K562 (cell line): ENCODE results near the gene WDR91. TPM values are rescaled to one million over a fixed set of nuclear protein-coding genes. Genes with fewer than 3 reads are reported as not detected.

Experiments
- ATAC-seq: fragments of 200-7000 bp; cut with Tn5 transposase; 3 replicates; pipeline ENCODE4 v1.9.1; 2020; ENCODE audit warnings: moderate library complexity
- BruUV-seq: library from RNA; stranded (reverse); fragments of 400-500 nt; replicated peaks from 2 replicates; lab custom pipeline; 2021; lab: Mats Ljungman, UMichigan
- CTCF ChIA-PET: fragments of 300-600 bp; formaldehyde crosslinking; extraction: SDS; loops from one replicate; lab custom pipeline; 2021; ENCODE audit warnings: low intra/inter-chr PET ratio; lab: Yijun Ruan, JAX
- POLR2A ChIA-PET: fragments of 300-600, 350-650 bp; sonication (Branson Sonifier 250); formaldehyde crosslinking; extraction: SDS; loops from one replicate; lab custom pipeline; 2021; ENCODE audit warnings: antibody characterized with exemption, inconsistent platforms; lab: Yijun Ruan, JAX
- DNase-seq, 4 experiments: peaks; one replicate each; pipeline versions ENCODE4 v3.0.0 to v3.0.0-alpha.2; 2011 to 2018; ENCODE audit warnings: low spot score in 3 of 4, mixed read lengths in 3 of 4; ENCODE audit errors: extremely low read depth in 1 of 4
- FAIRE-seq: peaks from 2 replicates; lab custom pipeline; 2011; peaks lifted over from hg19 to GRCh38; lab: Jason Lieb, UNC
- H2AFZ ChIP-seq: 2 replicates; pipeline ENCODE4 v1.6.0; 2011; ENCODE audit warnings: low read depth, low read length, control low read depth, inconsistent platforms
- H3K27ac ChIP-seq: fragments of 200-600 bp; 3 replicates; pipeline ENCODE4 v1.8.0; 2011; ENCODE audit warnings: low read depth, mild to moderate bottlenecking, control low read depth, inconsistent platforms, low read length, moderate library complexity, mixed read lengths; ENCODE audit errors: extremely low read depth
- H3K27me3 ChIP-seq, 2 experiments: fragments of 300-600 bp in 1 of 2; 2 replicates in 1 of 2; 3 replicates in 1 of 2; pipeline versions ENCODE4 v1.6.0 to v1.8.0; 2011; ENCODE audit warnings: inconsistent platforms in 2 of 2, low read length in 2 of 2, mild to moderate bottlenecking in 1 of 2, mixed read lengths in 1 of 2, moderate library complexity in 1 of 2; ENCODE audit not compliant: control insufficient read depth in 2 of 2, insufficient read depth in 2 of 2
- H3K36me3 ChIP-seq: fragments of 300-600 bp; 3 replicates; pipeline ENCODE4 v1.8.0; 2011; ENCODE audit warnings: mild to moderate bottlenecking, low read length, inconsistent platforms; ENCODE audit not compliant: control insufficient read depth, insufficient read depth
- H3K4me1 ChIP-seq, 2 experiments: fragments of 200-600 bp in 1 of 2; replicated peaks in 1 of 2; 2 replicates in 1 of 2; 3 replicates in 1 of 2; pipeline versions ENCODE4 v1.5.1 to v1.8.0; 2011; ENCODE audit warnings: inconsistent platforms in 2 of 2, low read length in 2 of 2, mild to moderate bottlenecking in 1 of 2, mixed read lengths in 1 of 2, moderate library complexity in 1 of 2; ENCODE audit not compliant: control insufficient read depth in 2 of 2, insufficient read depth in 2 of 2
- H3K4me2 ChIP-seq: 2 replicates; pipeline ENCODE4 v1.6.1; 2011; ENCODE audit warnings: low read length, control low read depth, inconsistent platforms, mixed read lengths; ENCODE audit not compliant: insufficient read depth
- H3K4me3 ChIP-seq: fragments of 200-600 bp; sonication (generic), shearing (Covaris generic); 2 replicates; pipeline ENCODE4 v1.5.1; 2016; ENCODE audit warnings: control low read depth, inconsistent platforms
- H3K79me2 ChIP-seq: fragments of 200-600 bp; 3 replicates; pipeline ENCODE4 v1.8.0; 2011; ENCODE audit warnings: low read length, inconsistent platforms; ENCODE audit not compliant: control insufficient read depth, insufficient read depth
- H3K9ac ChIP-seq, 2 experiments: 2 replicates each; pipeline versions ENCODE4 v1.6.0 to v1.6.1; 2011; ENCODE audit warnings: low read depth in 2 of 2, low read length in 2 of 2, control low read depth in 1 of 2, inconsistent platforms in 1 of 2, mild to moderate bottlenecking in 1 of 2, mixed read lengths in 1 of 2; ENCODE audit not compliant: insufficient read depth in 1 of 2
- H3K9me1 ChIP-seq: one replicate; pipeline ENCODE4 v1.6.0; 2011; ENCODE audit warnings: inconsistent platforms, mild to moderate bottlenecking, low read length, moderate library complexity; ENCODE audit not compliant: control insufficient read depth, insufficient read depth
- H3K9me3 ChIP-seq: replicated peaks from 2 replicates; pipeline ENCODE4 v1.5.1; 2011; ENCODE audit warnings: low read depth, low read length, inconsistent platforms; ENCODE audit not compliant: control insufficient read depth, insufficient read depth
- H4K20me1 ChIP-seq: replicated peaks from 2 replicates; pipeline ENCODE4 v1.6.1; 2011; ENCODE audit warnings: low read length, inconsistent platforms, mixed read lengths; ENCODE audit not compliant: control insufficient read depth, insufficient read depth
- HDAC6 ChIP-seq: IDR thresholded peaks from 2 replicates; pipeline ENCODE4 v1.6.1; 2012; ENCODE audit warnings: low read depth, mild to moderate bottlenecking, control low read depth, inconsistent platforms, low read length, moderate library complexity
- MCM3 ChIP-seq: fragments of 450-650 bp; IDR thresholded peaks from 2 replicates; pipeline ENCODE4 v1.6.1; 2016
- NEUROD1 ChIP-seq: fragments of 150-350 bp; IDR thresholded peaks from 2 replicates; pipeline ENCODE4 v1.6.1; 2014; ENCODE audit warnings: borderline replicate concordance, low read length, low read depth; ENCODE audit not compliant: partially characterized antibody
- NRF1 ChIP-seq, 2 experiments: fragments of 450-650 bp; IDR thresholded peaks in 1 of 2; conservative IDR thresholded peaks in 1 of 2; 2 replicates each; pipeline ENCODE4 v1.6.1; 2014; ENCODE audit warnings: mild to moderate bottlenecking in 2 of 2
- PHF8 ChIP-seq: fragments of 200-600 bp; sonication (generic); IDR thresholded peaks from 2 replicates; pipeline ENCODE4 v1.6.1; 2012; ENCODE audit warnings: mixed run types, mild to moderate bottlenecking, inconsistent platforms, low read length, moderate library complexity, borderline replicate concordance
- SMAD1 ChIP-seq: fragments of 150-350 bp; IDR thresholded peaks from 2 replicates; pipeline ENCODE4 v1.6.1; 2014; ENCODE audit warnings: low read length, low read depth; ENCODE audit not compliant: partially characterized antibody
- SRSF1 ChIP-seq: fragments of 200-400 bp; formaldehyde crosslinking; IDR thresholded peaks from 2 replicates; pipeline ENCODE4 v1.6.1; 2017; ENCODE audit warnings: mild to moderate bottlenecking, low read depth, low read length, moderate library complexity
- ZNF134 ChIP-seq: fragments of 250-450 bp; sonication (Bioruptor Pico); conservative IDR thresholded peaks from 2 replicates; pipeline ENCODE4 v1.4.0; 2020
- ZNF143 ChIP-seq: sonication (generic); formaldehyde crosslinking; IDR thresholded peaks from 2 replicates; pipeline ENCODE4 v1.9.0; 2022; ENCODE audit warnings: mild to moderate bottlenecking, missing genetic modification reagents
- ZNF165 ChIP-seq: fragments of 250-450 bp; sonication (Bioruptor Pico); IDR thresholded peaks from 2 replicates; pipeline ENCODE4 v1.4.0; 2020; ENCODE audit warnings: borderline replicate concordance
- ZNF316 ChIP-seq: fragments of 450-650 bp; IDR thresholded peaks from 2 replicates; pipeline ENCODE4 v1.6.1; 2016
- ZNF354B ChIP-seq: fragments of 250-450 bp; sonication (Bioruptor Pico); IDR thresholded peaks from 2 replicates; pipeline ENCODE4 v1.4.0; 2020
- WGBS: fragments of 100-300 bp; shearing (Covaris generic); methylation state at CpG from one replicate; pipeline ENCODE4 v1.1.6; 2016; ENCODE audit warnings: low coverage, mixed read lengths; ENCODE audit not compliant: insufficient coverage; ENCODE audit errors: missing lambda C conversion rate; 5-methylcytosine and 5-hydroxymethylcytosine counted together
- in situ Hi-C: fragments of 300-500 bp; cut with MboI; formaldehyde crosslinking; loops from 4 replicates; pipeline ENCODE4 v1.15.0; 2018; ENCODE audit warnings: inconsistent platforms, mixed read lengths
- intact Hi-C: fragments of 100-400 bp; cut with micrococcal nuclease; formaldehyde crosslinking; loops from 2 replicates; pipeline ENCODE4 v1.14.2; 2022
- polyA plus RNA-seq, 8 experiments: library from polyadenylated mRNA; depleted of rRNA in 4 of 8; stranded (reverse) in 5 of 8; unstranded in 3 of 8; fragments of >200 nt; fragmentation: Nextera tagmentation in 2 of 8; fragmentation: Illumina TruSeq in 1 of 8; extraction: Ambion mirVana in 2 of 8; extraction: Trizol in 1 of 8; gene quantifications; 2 replicates each; pipeline versions ENCODE4 v1.2.1 to v1.2.3, GENCODE V29; 2011 to 2014; ENCODE audit warnings: inconsistent platforms in 1 of 8, missing spikeins in 1 of 8
- total RNA-seq, 7 experiments: library from RNA; depleted of rRNA in 6 of 7; stranded (reverse); fragments of >200 nt in 6 of 7; fragmentation: Illumina TruSeq in 2 of 7; extraction: Trizol in 2 of 7; gene quantifications; 2 replicates each; pipeline versions ENCODE4 v1.2.1 to v1.2.3, GENCODE V29; 2011 to 2021; ENCODE audit warnings: low replicate concordance in 1 of 7
- TF ChIP-seq, protein P1 (sequence below): IDR thresholded peaks from 2 replicates; pipeline ENCODE4 v1.6.1; 2016; ENCODE audit warnings: missing genetic modification characterization, missing compliant biosample characterization
- TF ChIP-seq, protein P2 (sequence below), 2 experiments: fragments of 450-650 bp; conservative IDR thresholded peaks; 2 replicates each; pipeline ENCODE4 v1.6.1; 2017; ENCODE audit warnings: mild to moderate bottlenecking in 2 of 2, moderate library complexity in 2 of 2
- TF ChIP-seq, protein P3 (sequence below): fragments of 450-650 bp; formaldehyde crosslinking; IDR thresholded peaks from 2 replicates; pipeline ENCODE4 v1.4.0; 2020; ENCODE audit warnings: mild to moderate bottlenecking, moderate library complexity
- TF ChIP-seq, protein P4 (sequence below), 2 experiments: fragments of 450-650 bp in 1 of 2; sonication (generic) in 1 of 2; formaldehyde crosslinking; conservative IDR thresholded peaks; 2 replicates each; pipeline versions ENCODE4 v1.4.0 to v1.8.1; 2020 to 2022; ENCODE audit warnings: mild to moderate bottlenecking in 1 of 2, missing genetic modification reagents in 1 of 2

WDR91 gene
- total and polyA plus RNA-seq, 9 of the 15 experiments (the other 6 are each of a cell fraction or from before 2014, with no cell fraction given) = 1.9 to 18.2 (median 9.8) TPM

DNA sequence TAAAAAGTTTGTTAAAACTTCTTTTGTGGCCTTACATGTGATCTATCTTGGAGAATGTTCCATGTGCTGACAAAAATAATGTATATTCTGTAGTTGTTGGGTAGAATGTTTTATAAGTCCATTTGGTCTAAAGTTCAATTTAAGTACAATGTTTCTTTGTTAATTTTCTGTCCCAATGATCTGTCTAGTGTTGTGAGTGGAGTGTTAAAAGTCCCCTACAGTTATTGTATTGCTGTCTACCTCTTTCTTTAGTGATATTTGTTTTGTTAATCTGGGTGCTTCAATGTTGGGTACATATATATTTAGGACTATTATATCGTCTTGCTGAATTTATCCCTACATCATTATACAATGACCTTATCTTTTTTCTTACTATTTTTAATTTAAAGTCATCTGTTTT lies 56.6 kb downstream of the WDR91 start (continued):
- TF ChIP-seq HDAC6 = no peak
- TF ChIP-seq, protein P1, sequence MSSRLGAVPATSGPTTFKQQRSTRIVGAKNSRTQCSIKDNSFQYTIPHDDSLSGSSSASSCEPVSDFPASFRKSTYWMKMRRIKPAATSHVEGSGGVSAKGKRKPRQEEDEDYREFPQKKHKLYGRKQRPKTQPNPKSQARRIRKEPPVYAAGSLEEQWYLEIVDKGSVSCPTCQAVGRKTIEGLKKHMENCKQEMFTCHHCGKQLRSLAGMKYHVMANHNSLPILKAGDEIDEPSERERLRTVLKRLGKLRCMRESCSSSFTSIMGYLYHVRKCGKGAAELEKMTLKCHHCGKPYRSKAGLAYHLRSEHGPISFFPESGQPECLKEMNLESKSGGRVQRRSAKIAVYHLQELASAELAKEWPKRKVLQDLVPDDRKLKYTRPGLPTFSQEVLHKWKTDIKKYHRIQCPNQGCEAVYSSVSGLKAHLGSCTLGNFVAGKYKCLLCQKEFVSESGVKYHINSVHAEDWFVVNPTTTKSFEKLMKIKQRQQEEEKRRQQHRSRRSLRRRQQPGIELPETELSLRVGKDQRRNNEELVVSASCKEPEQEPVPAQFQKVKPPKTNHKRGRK = no peak

DNA sequence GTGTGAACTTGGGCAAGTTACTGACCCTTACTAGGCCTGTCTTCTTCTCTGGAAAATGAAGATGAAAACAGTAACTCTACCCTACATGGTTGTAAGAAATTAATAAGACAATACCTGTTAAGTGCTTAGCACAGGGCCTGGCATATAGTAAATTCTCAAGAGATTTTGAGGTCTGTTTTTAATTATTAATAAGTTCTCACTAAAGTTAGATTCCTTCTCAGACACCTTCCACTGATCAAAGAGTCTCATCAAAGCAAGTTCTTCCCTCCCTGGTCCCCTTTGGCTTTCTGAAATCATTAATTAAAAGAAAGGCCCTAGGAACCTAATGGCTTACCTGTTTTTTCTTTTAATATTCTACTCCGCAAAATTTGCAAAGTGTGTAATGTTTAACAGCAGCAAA lies 58.9 kb downstream of the WDR91 start:
- no peaks in the 10 kb centered on the region for H3K27me3 ChIP-seq
- no peak overlapping the region for H3K27ac ChIP-seq
- H3K4me2 ChIP-seq = no peak overlapping the region
- CTCF ChIA-PET = no interaction called here
- H3K9me3 ChIP-seq = peaks cover 10% of the 10 kb centered on the region
- H3K4me1 ChIP-seq = peaks cover 0 to 5% of the 10 kb centered on the region in 2 experiments; a peak in 3 of 5 replicates
- H3K9me1 ChIP-seq = no peaks in the 10 kb centered on the region
- H2AFZ ChIP-seq = no peak overlapping the region
- no peak for ATAC-seq
- no peaks in the 10 kb centered on the region for H4K20me1 ChIP-seq
- POLR2A ChIA-PET = no interaction called here
- no peak for FAIRE-seq
- WGBS = 47% methylated on average over 1 of the region's 1 CpG
- in situ Hi-C loops (no loop called here), intact Hi-C loops (no loop called here)
- no peak for DNase-seq
- H3K36me3 ChIP-seq = no peaks in the 10 kb centered on the region
- no peaks in the 10 kb centered on the region for H3K79me2 ChIP-seq
- no peak overlapping the region for H3K4me3 ChIP-seq
- no TSS peak for BruUV-seq
- no peak overlapping the region for H3K9ac ChIP-seq
- no peak for TF ChIP-seq ZNF316
- TF ChIP-seq ZNF165 (CRISPR knock-in tag) = no peak
- no peak for TF ChIP-seq SMAD1
- no peak for TF ChIP-seq ZNF143
- TF ChIP-seq NRF1 (conservative IDR thresholded peaks at IDR 0.05 in 1 of 2, IDR thresholded peaks at IDR 0.05 in 1 of 2) = no peak
- TF ChIP-seq NEUROD1 = no peak
- TF ChIP-seq, protein P2, sequence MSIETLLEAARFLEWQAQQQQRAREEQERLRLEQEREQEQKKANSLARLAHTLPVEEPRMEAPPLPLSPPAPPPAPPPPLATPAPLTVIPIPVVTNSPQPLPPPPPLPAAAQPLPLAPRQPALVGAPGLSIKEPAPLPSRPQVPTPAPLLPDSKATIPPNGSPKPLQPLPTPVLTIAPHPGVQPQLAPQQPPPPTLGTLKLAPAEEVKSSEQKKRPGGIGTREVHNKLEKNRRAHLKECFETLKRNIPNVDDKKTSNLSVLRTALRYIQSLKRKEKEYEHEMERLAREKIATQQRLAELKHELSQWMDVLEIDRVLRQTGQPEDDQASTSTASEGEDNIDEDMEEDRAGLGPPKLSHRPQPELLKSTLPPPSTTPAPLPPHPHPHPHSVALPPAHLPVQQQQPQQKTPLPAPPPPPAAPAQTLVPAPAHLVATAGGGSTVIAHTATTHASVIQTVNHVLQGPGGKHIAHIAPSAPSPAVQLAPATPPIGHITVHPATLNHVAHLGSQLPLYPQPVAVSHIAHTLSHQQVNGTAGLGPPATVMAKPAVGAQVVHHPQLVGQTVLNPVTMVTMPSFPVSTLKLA (conservative IDR thresholded peaks at IDR 0.05) = no peak
- TF ChIP-seq PHF8 = no peak
- TF ChIP-seq, protein P3, sequence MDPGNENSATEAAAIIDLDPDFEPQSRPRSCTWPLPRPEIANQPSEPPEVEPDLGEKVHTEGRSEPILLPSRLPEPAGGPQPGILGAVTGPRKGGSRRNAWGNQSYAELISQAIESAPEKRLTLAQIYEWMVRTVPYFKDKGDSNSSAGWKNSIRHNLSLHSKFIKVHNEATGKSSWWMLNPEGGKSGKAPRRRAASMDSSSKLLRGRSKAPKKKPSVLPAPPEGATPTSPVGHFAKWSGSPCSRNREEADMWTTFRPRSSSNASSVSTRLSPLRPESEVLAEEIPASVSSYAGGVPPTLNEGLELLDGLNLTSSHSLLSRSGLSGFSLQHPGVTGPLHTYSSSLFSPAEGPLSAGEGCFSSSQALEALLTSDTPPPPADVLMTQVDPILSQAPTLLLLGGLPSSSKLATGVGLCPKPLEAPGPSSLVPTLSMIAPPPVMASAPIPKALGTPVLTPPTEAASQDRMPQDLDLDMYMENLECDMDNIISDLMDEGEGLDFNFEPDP = no peak
- TF ChIP-seq, protein P4, sequence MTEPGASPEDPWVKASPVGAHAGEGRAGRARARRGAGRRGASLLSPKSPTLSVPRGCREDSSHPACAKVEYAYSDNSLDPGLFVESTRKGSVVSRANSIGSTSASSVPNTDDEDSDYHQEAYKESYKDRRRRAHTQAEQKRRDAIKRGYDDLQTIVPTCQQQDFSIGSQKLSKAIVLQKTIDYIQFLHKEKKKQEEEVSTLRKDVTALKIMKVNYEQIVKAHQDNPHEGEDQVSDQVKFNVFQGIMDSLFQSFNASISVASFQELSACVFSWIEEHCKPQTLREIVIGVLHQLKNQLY (CRISPR knock-in tag; conservative IDR thresholded peaks at IDR 0.05) = no peak
- TF ChIP-seq MCM3 = no peak
- TF ChIP-seq ZNF354B (CRISPR knock-in tag) = no peak
- no peak for TF ChIP-seq ZNF134
- no peak for TF ChIP-seq SRSF1
- TF ChIP-seq, all 486 proteins: peak for 0
